Cardiac septum (tissue), 1 donor: ENCODE results near the gene PTGES. TPM values are rescaled to one million over a fixed set of nuclear protein-coding genes. Genes with fewer than 3 reads are reported as not detected.
"Not testable (repeated sequence)": the region's sequence is repeated elsewhere in the genome, so short reads cannot be mapped to it uniquely, and the experiment has no call there.

Experiments
- DNase-seq: peaks from one replicate; pipeline ENCODE4 v3.0.0-alpha.2; 2020; ENCODE audit warnings: low spot score
- intact Hi-C: fragments of 100-400 bp; cut with DNase I; formaldehyde crosslinking; loops from one replicate; pipeline ENCODE4 v1.14.0; 2022
- total RNA-seq: library from RNA; stranded (reverse); fragmentation: NEBNext Ultra II Directional; extraction: Animal tissue kit (Norgen Biotek cat#: 25700); gene quantifications from one replicate; pipeline ENCODE4 v1.2.1, GENCODE V29; 2021
- donor health status: DM: no; HTN: no; CAD: no.

The PTGES gene
- total RNA-seq, 1 donor from 2014 or later = 1.1 TPM

DNA sequence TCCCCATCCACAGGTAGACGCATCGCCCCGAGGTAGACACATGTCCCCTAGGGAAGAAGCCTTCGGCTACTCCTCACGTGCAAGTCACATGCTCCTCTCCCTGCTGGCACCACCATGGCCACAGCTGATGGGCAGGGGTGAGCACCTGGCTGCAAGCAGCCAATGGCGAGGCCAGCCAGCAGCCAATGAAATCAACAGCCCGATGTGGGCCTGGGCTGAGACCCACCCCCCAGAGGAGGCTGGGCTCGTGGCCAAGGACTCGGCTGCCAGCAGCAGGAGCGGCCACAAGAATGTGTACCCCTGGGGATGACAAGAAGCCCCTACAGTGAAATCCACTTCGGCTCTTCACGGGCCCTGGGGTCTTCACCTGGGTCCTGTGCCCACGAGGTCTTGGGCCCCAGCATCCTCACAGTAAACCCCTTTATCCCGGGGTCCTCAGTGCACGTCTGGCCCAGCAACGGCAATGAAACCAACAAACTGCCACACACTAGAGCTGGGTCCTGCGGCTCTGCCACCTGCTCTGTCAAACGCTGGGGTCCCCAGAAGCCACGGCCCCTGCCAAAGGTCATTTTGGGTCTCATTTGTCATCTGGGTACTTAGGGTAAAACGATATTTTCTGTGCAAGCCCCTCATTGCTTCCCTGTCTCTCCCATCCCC lies 22.1 kb upstream of the PTGES start:
- intact Hi-C loops = no loop called here
- no peak for DNase-seq

DNA sequence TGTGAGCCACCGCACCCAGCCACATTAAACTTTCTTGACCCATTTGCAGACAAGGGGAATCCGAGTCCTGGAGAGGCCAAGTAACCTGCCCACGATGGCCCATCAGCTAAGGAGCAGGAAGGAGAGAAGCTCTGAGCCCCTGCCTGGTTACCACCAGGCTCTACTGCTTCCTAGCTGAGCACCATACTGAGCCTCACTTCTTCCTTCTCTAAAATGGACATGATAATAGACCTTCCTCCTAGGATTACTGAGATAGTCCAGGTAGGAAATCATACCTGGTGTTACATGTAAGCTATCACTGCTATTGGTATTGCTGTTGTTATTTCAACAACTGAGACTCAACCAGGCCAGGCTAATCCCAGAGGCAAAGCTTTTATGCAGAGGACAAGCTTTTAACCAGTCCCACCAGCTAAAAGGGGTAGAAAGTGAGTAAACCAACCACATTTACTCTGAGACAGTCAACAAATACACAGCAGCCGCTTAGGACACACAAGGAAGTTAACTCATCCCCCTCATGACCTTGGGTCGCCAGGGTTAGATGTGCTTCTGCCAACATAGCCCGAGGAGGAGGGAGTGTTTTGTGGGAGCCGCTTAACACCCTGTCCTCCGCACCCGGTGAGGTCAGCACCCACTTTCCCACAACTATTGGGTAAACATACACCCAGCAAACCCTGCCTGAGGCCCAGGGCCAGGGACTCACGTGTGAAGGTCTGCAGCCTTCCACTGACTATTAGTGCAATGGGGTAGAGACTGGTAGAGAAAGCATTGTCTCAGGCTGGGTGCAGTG lies 20.6 kb upstream of the PTGES start:
- DNase-seq = no peak
- intact Hi-C loops = no loop called here

DNA sequence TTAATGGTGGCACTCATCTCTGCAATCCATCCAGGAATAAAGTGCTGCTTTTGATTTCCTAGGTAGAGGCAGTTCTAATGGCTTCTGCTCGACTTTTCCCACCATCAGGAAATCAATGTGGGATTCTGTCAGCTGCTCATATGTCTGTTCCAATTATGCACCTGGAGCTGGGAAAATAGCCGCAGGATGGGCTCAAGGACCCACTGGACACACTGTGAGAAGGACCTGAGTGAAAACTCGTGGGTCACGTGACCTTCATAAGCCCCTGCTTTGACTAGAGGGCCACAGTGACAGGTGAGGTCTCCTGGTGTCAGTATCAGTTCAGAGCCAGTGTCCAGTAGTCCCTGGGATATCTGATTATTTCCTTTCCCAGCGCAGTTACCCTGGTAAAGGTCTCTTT lies 17.9 kb upstream of the PTGES start:
- no peak for DNase-seq

DNA sequence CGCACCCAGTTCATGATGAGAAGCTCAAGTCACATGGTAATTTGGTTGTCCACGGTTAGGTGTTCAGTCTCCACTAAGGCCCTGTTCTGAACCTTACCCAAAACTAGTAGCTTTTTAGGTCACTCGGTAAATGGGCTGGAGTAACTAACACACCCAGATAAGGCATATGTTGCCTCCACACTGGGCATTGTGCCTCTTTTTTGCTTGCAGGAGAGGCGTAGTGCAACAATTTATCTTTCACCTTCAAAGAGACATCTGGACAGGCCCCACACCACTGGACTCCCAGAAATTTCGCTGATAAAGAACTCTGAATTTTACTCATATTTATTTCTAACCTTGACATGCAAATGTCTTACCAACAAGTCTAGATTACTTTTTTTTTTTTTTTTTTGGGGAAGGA lies 16.8 kb upstream of the PTGES start:
- no peak for DNase-seq
- intact Hi-C loops = no loop called here

More for the DNA sequence above, 17.9 kb upstream of the PTGES start:
- intact Hi-C loops = no loop called here

DNA sequence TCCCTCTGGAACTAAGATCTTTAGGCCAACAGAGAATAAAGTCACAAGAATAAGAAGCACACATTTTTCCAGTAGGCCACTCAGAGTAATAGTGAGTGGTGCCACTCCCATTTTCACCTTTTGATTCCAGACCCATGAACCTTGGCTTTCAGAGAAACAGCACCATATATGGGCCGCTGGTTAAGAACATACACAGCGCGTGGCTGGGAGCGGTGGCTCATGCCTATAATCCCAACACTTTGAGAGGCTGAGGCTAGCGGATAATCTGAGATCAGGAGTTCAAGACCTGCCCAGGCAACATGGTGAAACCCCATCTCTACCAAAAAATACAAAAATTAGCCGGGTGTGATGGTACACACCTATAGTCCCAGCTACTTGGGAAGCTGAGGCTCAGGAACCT lies 15.6 kb upstream of the PTGES start:
- intact Hi-C loops = no loop called here
- DNase-seq = no peak

DNA sequence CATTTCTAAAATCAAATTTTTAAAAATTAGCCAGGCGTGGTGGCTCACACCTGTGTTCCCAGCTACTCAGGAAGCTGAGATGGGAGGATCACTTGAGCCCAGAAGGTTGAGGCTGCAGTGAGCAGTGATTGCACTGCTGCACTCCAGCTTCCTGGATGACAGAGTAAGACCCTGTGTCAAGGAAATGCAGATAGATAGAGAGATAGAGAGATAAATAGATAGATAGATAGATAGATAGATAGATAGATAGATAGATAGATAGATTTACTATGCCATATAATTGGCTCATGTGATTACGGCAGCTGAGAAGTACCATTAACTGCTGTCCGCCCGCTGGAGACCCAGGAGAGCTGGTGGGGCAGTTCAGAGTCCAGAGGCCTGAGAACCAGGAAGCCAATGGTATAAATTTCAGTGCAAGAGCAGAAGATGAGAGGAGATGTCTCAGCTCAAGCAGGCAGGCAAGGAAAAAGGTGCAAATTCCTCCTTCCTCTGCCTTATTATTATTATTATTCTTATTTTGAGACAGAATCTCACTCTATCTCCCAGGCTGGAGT lies 13.0 kb upstream of the PTGES start:
- intact Hi-C loops = no loop called here
- no peak for DNase-seq

DNA sequence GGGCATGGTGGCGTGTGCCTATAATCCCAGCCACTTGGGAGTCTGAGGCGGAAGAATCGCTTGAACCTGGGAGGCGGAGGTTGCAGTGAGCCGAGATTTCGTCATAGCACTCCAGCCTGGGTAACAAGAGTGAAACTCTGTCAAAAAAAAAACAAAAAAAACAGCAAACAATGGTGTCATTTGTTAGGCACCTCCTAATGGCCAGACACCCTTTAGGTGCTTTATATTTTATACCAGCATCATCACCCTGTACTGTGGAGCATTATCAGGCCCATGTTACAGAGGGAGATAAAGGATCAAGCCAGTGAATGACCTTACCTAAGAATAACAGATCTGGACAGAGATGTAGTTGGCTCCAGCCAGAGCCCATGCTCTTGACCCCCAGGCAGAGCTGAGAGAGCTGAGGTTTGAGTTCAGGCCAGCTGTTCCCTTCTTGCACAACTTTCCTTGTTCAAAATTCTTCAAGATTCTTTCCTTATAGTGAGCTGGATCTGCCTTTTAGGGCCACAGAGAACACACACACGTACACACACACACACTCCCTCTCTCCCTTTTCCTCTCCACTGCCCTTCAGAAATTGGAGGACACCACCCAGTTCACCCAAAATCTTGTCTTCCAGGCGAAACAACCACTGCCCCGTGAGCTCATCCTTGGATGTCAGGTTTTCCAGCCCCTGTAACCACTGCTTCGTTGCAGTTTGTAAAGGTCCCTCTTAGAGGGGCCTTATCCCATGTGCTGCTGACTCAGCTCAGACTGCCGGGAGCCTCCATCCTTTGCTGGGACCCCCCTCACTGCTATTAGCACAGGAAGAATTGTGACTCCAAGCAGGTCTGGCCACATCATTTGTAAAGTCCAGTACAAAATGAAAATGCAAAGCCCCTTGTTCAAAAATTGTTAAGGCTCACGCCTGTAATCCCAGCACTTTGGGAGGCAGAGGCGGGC lies 10.4 kb upstream of the PTGES start:
- no peak for DNase-seq
- intact Hi-C loops = loop anchor here (2.0 kb wide), 1 partner anchor 14 kb away; no protein-coding TSS in a partner anchor

DNA sequence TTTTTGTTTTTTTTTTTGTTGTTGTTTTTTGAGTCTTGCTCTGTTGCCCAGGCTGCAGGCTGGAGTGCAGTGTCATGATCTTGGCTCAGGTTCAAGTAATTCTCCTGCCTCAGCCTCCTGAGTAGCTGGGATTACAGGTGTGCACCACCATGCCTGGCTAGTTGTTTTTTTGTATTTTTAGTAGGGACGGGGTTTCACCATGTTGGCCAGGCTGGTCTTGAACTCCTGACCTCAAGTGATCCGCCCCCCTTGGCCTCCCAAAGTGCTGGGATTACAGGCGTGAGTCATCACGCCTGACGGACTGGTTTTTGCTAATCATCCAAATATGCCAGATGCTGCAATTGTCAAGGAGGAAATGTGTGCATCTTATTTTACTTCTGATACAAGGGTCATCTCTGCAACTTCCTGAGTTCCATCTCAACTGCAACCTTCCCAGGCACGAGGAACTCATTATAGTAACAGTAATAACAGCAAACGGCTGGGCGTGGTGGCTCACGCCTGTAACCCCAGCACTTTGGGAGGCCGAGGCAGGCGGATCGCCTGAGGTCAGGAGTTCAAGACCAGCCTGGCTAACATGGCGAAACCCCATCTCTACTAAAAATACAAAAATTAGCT lies 9.6 kb upstream of the PTGES start:
- intact Hi-C loops = loop anchor here (2.0 kb wide), 1 partner anchor 14 kb away; no protein-coding TSS in a partner anchor
- not testable (repeated sequence) for DNase-seq

DNA sequence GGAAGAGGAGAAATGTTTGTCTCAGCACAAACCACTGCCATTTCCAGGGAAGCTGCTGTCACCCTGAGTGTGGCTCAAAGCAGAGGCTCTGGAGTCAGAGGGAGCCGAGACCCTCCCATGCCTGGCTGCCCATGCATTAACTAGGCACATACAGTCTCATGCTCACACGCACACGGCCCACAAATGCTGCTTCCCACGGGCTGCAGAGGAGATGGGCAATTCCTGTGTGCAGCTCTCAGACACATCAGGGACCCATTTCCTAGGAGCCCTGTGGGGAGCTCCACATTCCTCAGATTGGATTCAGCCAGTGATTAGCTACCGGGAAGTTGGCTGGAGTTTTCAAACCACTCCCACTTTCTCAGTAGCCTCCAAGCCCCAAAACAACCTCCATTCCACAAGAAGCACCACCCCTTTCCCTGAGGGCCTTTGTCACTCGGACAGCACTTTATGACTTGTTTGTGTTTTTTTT lies 9.1 kb upstream of the PTGES start:
- intact Hi-C loops = loop anchor here (2.0 kb wide), 1 partner anchor 15 kb away; no protein-coding TSS in a partner anchor
- DNase-seq = no peak

DNA sequence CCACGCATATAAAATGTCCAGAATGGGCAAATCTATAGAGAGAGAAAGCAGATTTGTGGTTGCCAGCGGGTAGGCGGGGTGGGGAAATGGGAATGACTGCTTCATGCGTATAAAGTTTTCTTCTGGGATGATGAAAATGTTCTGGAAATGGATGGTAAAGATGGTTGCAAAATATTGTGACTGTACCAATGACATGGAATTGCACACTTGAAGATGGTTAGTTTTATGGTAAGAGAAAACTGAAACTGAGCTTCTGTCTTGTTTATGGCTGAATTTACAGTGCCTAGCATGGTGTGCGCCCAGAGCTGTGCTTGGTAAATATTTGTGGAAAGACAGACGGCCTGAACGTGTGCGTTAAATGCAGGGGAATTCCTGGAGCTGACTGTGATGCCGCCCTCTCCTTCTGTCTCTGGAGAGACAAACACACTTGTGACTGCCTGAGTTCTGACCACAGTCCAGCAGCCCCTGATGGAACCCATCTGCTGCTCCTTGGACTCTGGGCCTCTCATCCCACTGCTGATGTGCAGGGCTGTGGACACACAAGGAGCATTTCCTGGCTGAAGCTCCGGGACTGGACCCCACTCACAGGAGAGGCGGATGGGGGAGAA lies 8.6 kb upstream of the PTGES start:
- intact Hi-C loops = no loop called here
- no peak for DNase-seq

DNA sequence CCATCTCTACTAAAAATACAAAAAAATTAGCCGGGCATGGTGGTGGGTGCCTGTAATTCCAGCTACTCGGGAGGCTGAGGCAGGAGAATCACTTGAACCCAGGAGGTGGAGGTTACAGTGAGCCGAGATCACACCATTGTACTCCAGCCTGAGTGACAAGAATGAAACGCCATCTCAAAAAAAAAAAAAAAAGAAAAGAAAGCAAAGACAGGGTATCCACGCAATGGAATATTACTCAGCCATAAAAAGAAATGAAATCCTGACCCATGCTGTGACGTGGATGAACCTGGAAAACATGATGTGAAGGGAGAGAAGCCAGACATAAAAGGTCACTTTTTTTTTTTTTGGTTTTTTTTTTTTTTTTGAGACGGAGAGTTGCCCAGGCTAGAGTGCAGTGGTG lies 7.9 kb upstream of the PTGES start:
- DNase-seq, intact Hi-C loops: not testable (repeated sequence)

DNA sequence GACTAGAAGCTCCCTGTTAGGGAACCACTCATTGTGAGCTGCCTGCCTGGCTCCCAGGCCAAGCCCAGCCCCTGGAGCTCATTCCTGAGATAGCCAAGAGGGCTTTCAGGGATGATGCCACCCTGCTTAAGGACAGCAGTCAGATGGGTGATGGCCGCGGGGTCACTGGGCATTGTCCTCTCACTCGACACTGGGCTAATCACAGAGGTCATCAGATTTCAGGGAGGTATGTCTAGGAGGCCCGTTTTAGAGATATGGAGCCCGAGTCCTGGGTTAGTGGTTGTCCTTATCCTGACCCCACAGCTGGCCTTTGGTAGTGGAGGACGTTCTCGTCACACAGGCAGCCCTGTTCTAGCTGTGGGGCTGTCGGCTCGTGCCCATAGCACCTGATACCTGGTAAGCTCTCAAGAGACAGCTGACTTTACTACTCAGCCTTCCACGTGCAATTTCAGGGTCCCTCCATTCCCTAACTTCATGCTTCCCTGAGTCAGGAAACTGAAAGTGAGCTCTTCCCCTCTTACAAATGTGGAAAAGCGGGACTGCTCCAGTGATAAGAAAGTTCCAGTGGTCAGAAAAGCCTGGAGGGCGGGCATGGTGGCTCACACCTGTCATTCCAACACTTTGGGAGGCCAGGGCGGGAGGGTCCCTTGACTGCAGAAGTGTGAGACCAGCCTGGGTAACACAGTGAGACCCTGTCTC lies 7.1 kb upstream of the PTGES start:
- intact Hi-C loops = no loop called here
- no peak for DNase-seq

DNA sequence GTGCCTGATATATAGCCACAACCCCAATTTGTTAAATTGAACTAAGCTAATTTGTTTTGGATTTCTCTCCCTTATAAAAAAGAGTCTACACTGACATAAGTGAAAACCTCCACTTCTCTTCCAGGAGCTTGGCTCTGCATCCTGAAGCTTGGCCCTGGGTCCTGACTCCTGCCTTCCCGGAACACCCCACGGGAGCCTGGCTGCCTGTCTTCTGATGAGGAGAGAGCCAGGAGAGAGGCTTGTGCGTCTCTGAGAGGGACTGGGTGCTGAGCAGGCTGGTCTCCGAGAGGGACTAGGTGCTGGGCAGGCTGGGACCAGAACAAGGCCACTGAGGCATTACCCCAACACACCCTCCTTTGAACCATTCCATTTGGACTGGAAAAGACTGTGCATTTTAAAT lies 6.5 kb upstream of the PTGES start:
- intact Hi-C loops = no loop called here
- DNase-seq = no peak

DNA sequence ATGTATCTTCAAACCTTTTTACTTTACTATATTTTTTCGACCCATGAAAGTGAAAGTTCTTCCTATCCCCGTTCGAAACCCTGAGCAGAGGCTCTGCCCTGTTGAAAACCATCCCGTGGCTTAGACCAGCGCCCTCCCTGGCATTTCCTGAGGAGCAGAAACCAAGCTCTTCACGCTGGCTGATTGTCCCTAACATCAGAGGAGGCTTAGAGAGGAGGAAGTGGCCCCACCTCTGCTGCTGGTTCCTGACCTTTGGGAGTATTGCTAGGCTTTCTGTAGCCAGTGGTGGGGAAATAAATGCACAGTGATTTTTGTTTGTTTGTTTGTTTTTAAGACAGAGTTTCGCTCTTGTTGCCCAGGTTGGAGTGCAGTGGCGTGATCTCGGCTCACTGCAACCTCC lies 4.2 kb upstream of the PTGES start:
- intact Hi-C loops = no loop called here
- DNase-seq = no peak

DNA sequence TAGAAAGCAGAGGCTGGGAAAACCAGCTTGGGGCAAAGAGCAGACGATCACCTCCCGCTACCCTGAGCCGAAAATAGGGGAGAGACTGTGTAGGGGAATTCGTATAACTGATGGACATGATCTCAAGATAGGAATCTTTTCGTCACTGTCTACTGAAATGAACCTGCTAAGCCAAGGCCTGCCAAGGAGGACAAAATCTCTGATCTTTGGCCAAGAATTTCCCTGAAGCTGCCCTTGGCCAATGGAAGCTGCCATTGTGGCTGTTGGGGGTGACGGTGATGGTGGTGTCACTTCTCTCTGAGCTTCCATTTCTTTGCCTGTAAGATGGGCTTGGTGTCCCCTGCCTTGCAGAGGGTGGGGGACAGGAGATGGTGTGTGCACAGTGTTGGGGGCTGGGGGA lies 3.3 kb upstream of the PTGES start:
- no peak for DNase-seq
- intact Hi-C loops = no loop called here

DNA sequence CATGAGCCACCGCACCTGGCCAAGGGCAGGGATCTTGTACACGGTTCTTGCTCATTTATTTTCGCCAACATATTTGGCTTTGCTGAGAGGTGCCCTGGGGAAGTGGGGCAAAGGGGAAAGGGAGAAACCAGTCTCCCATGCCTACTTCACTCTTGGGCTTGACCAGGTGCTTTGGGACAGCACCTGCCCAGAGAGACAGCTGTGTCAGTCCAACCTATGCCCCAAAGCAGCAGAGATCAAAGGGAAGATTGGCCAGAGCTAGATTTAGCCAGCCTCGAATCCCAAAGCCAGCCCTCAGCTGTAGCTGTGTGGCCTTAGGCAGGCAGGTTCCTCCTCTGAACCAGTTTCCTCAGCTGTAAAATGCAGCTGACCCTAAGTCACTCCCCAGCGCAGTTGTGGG lies 2.3 kb upstream of the PTGES start:
- no peak for DNase-seq
- intact Hi-C loops = no loop called here

DNA sequence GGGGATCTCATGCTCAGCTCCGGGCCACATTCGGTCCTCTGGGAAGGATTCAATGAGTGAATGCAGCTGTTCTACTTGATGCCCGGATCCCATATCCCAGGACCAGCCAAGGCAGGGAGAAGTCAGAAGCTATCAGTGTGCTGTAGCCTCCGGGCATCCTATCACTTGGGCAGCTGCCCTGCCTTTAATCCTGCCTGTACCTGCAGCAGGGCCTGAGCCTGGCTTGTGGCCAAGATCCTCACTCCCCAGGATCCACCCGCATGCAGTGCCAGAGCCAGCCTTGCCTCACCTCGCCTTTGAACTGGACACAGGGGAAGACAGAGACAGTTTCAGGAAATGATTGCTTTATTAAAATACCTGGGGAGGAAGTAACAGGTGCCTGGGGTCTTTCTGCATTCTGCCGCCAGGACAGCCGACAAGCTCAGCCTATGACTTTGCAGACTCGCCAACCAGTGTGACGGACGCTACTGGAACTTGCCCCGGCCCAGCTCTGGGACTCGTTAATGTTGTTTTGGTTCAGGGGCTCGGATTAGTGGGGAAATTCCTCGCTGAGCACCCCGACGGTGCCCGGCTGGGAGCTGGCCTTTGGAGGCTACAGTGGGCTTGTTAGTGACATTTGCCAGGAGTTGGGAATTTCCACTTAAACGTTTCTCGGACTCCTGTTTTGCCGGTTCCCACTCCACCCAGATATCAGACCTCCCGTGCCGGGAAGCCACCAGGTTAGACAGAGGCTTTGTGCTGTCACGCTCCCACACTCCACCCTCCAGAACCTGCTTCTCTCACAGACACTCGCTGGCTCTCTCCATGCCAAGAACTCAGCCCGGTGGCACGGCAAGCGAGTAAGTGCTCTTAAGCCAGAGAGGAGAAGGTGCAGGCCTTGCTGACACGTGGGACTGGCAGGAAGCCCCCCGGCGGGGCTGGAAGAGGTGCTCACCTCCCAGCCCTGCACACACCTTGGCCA lies 721 bp downstream of the PTGES start:
- no peak for DNase-seq
- intact Hi-C loops = no loop called here
